HG02973 (cell line): ENCODE measurements around the gene SLC16A3.
"Not testable (repeated sequence)": the region's sequence is repeated elsewhere in the genome, so short reads cannot be mapped to it uniquely, and the experiment has no call there.

Experiments
- ATAC-seq: cut with Tn5 transposase; IDR thresholded peaks from one replicate; pipeline ENCODE4 v1.9.1; 2021; ENCODE audit warnings: moderate library complexity; ENCODE audit not compliant: unreplicated experiment

The SLC16A3 gene

GRCh38 chr17:82203920-82204319 is 24.9 kb upstream of the SLC16A3 start:
- ATAC-seq, result no peak

- ATAC-seq, result no peak
Measured at GRCh38 chr17:82204831-82205719, 23.8 kb upstream of the SLC16A3 start.

- peak; percentile 53 for ATAC-seq
Measured at GRCh38 chr17:82205720-82206508, 22.9 kb upstream of the SLC16A3 start.

GRCh38 chr17:82210655-82211054 is 18.2 kb upstream of the SLC16A3 start:
- ATAC-seq, result not testable (repeated sequence)

- peak; percentile 55 for ATAC-seq
Measured at GRCh38 chr17:82212331-82213250, 16.3 kb upstream of the SLC16A3 start, which contains the start of gene CCDC57. Gene CCDC57, minus strand, starts transcription at chr17:82212842. Its CDS starts 10,898 bp downstream, at chr17:82201944.

- peak; percentile 13 for ATAC-seq
Measured at GRCh38 chr17:82213251-82214011, 15.4 kb upstream of the SLC16A3 start.

- no peak for ATAC-seq
Measured at GRCh38 chr17:82214012-82214628, 14.7 kb upstream of the SLC16A3 start.

GRCh38 chr17:82215095-82215971 is 13.5 kb upstream of the SLC16A3 start:
- ATAC-seq, result no peak

GRCh38 chr17:82215972-82216300 is 12.9 kb upstream of the SLC16A3 start:
- no peak for ATAC-seq

- no peak for ATAC-seq
Measured at GRCh38 chr17:82216301-82217119, 12.3 kb upstream of the SLC16A3 start.

- no peak for ATAC-seq
Measured at GRCh38 chr17:82217120-82217529, 11.7 kb upstream of the SLC16A3 start.

- no peak for ATAC-seq
Measured at GRCh38 chr17:82217530-82218204, 11.2 kb upstream of the SLC16A3 start.

GRCh38 chr17:82218349-82219075 is 10.3 kb upstream of the SLC16A3 start:
- ATAC-seq, result no peak

- ATAC-seq, result no peak
Measured at GRCh38 chr17:82219083-82219482, 9.8 kb upstream of the SLC16A3 start.

- ATAC-seq, result no peak
Measured at GRCh38 chr17:82219753-82220709, 8.8 kb upstream of the SLC16A3 start.
